ENCODE measurements around the gene PEMT. TPM values are rescaled to one million over a fixed set of nuclear protein-coding genes. Genes with fewer than 3 reads are reported as not detected.

Gene PEMT
- total RNA-seq, 1 experiment from 2014 or later = 69.8 TPM

DNA sequence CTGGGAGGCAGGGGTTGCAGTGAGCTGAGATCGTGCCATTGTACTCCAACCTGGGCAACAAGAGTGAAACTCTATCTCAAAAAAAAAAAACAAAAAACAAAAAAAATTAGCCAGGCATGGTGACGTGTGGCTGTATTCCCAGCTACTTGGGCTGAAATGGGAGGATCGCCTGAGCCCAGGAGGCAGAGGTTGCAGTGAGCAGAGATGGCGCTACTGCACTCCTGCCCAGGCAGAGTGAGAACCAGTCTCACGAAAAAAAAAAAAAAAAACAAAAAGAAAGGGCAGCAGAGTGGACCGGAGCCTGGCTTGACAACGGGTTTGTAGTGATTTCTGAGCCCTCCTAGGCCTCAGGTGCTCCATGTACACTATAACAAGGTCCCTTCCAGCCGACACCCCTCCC, 33.1 kb downstream of the PEMT start:
- Histone ChIP-seq H3K4me1 (ENCODE audit: low read length) (no peaks in the 10 kb centered on the region), H3K36me3 (ENCODE audit: insufficient read depth, low read length) (no peaks in the 10 kb centered on the region), H3K27ac (ENCODE audit: low read length) (no peak overlapping the region), H3K4me2 (ENCODE audit: low read depth, low read length, poor library complexity, severe bottlenecking) (no peak overlapping the region), H2AFZ (ENCODE audit: low read length) (no peak overlapping the region), H3K4me3 (ENCODE audit: low read length) (no peak overlapping the region), H3K9me2 (replicated peaks; ENCODE audit: insufficient read depth, low read length) (no peaks in the 10 kb centered on the region), H3K27me3 (ENCODE audit: low read length) (no peaks in the 10 kb centered on the region), H3K9me3 (ENCODE audit: low read length) (no peaks in the 10 kb centered on the region), H4K20me1 (ENCODE audit: insufficient read depth, low read depth, low read length) (peaks cover 9% of the 10 kb centered on the region; the same call in 1 of the 2 replicates), H3K79me2 (ENCODE audit: low read length) (no peaks in the 10 kb centered on the region), H3K9ac (ENCODE audit: low read length) (no peak overlapping the region)
- no peak for DNase-seq

GRCh38 chr17:17557796-17558195, 33.7 kb downstream of the PEMT start:
- Histone ChIP-seq H3K4me1 (ENCODE audit: low read length) (no peaks in the 10 kb centered on the region), H3K79me2 (ENCODE audit: low read length) (no peaks in the 10 kb centered on the region), H3K4me2 (ENCODE audit: low read depth, low read length, poor library complexity, severe bottlenecking) (no peak overlapping the region), H3K9me2 (replicated peaks; ENCODE audit: insufficient read depth, low read length) (no peaks in the 10 kb centered on the region), H3K27me3 (ENCODE audit: low read length) (no peaks in the 10 kb centered on the region), H3K9me3 (ENCODE audit: low read length) (no peaks in the 10 kb centered on the region), H3K27ac (ENCODE audit: low read length) (no peak overlapping the region), H3K36me3 (ENCODE audit: insufficient read depth, low read length) (no peaks in the 10 kb centered on the region), H4K20me1 (ENCODE audit: insufficient read depth, low read depth, low read length) (peaks cover 9% of the 10 kb centered on the region; the same call in 1 of the 2 replicates), H3K9ac (ENCODE audit: low read length) (no peak overlapping the region), H3K4me3 (ENCODE audit: low read length) (no peak overlapping the region), H2AFZ (ENCODE audit: low read length) (no peak overlapping the region)
- DNase-seq = no peak

GRCh38 chr17:17556671-17557070, 34.8 kb downstream of the PEMT start:
- no peak overlapping the region for H3K4me3 ChIP-seq (ENCODE audit: low read length)
- DNase-seq = no peak
- no peaks in the 10 kb centered on the region for H3K4me1 ChIP-seq (ENCODE audit: low read length)
- no peak overlapping the region for H3K9ac ChIP-seq (ENCODE audit: low read length)
- no peak overlapping the region for H3K4me2 ChIP-seq (ENCODE audit: low read depth, low read length, poor library complexity, severe bottlenecking)
- H4K20me1 ChIP-seq (ENCODE audit: insufficient read depth, low read depth, low read length) = peaks cover 9% of the 10 kb centered on the region; the same call in 1 of the 2 replicates
- H3K79me2 ChIP-seq (ENCODE audit: low read length) = no peaks in the 10 kb centered on the region
- no peak overlapping the region for H3K27ac ChIP-seq (ENCODE audit: low read length)
- no peaks in the 10 kb centered on the region for H3K9me3 ChIP-seq (ENCODE audit: low read length)
- no peaks in the 10 kb centered on the region for H3K27me3 ChIP-seq (ENCODE audit: low read length)
- H3K36me3 ChIP-seq (ENCODE audit: insufficient read depth, low read length) = no peaks in the 10 kb centered on the region
- no peaks in the 10 kb centered on the region for H3K9me2 ChIP-seq (replicated peaks; ENCODE audit: insufficient read depth, low read length)
- no peak overlapping the region for H2AFZ ChIP-seq (ENCODE audit: low read length)

DNA sequence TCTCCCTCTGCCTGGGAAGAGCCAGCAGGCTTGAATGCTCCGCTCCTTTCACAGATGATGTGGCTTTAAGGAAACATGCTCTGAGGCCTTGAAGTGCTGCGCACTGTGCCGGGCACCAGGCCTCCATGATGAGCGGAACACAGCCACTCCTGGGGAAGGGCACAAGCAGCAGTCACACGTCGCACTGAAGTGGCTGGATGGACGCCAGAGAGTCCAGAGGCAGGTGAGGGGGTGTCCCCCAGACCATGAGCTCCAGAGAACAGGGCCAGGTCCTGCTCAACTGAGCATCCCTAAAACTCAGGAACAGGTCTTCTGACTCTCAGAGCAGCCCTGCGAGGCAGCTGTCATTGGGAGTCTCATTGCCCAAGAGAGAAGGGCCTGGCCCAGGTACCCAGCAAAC, 35.6 kb downstream of the PEMT start:
- Histone ChIP-seq H3K4me3 (ENCODE audit: low read length) (no peak overlapping the region), H3K4me1 (ENCODE audit: low read length) (no peaks in the 10 kb centered on the region), H3K27me3 (ENCODE audit: low read length) (no peaks in the 10 kb centered on the region), H2AFZ (ENCODE audit: low read length) (no peak overlapping the region), H3K36me3 (ENCODE audit: insufficient read depth, low read length) (no peaks in the 10 kb centered on the region), H3K27ac (ENCODE audit: low read length) (no peak overlapping the region), H3K9me2 (replicated peaks; ENCODE audit: insufficient read depth, low read length) (no peaks in the 10 kb centered on the region), H3K79me2 (ENCODE audit: low read length) (no peaks in the 10 kb centered on the region), H3K4me2 (ENCODE audit: low read depth, low read length, poor library complexity, severe bottlenecking) (no peak overlapping the region), H3K9me3 (ENCODE audit: low read length) (no peaks in the 10 kb centered on the region), H3K9ac (ENCODE audit: low read length) (no peak overlapping the region), H4K20me1 (ENCODE audit: insufficient read depth, low read depth, low read length) (peaks cover 9% of the 10 kb centered on the region; the same call in 1 of the 2 replicates)
- DNase-seq = no peak

DNA sequence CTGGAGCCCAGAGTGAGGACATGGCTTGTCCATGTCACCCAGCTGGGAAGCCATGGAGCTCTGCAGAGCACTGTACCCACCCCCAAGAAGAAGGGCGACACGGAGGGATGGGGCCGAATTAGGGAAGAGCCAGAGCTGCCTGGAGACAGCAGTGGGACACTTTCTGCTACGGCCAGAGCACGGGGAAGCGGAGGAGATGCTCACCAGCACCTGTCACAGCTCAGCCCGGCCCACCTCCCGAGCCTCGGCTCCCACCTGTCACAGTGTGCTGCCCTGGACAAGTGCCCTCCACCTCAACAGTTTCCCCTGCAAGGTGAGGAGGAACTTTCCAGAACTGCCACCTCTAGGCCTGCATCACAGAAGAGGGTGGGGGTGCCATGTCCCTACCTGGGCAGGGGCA, 36.4 kb downstream of the PEMT start:
- Histone ChIP-seq H3K27ac (ENCODE audit: low read length) (no peak overlapping the region), H3K4me2 (ENCODE audit: low read depth, low read length, poor library complexity, severe bottlenecking) (no peak overlapping the region), H3K9ac (ENCODE audit: low read length) (no peak overlapping the region), H3K4me3 (ENCODE audit: low read length) (no peak overlapping the region), H4K20me1 (ENCODE audit: insufficient read depth, low read depth, low read length) (peaks cover 9% of the 10 kb centered on the region; the same call in 1 of the 2 replicates), H3K9me3 (ENCODE audit: low read length) (no peaks in the 10 kb centered on the region), H3K36me3 (ENCODE audit: insufficient read depth, low read length) (no peaks in the 10 kb centered on the region), H3K27me3 (ENCODE audit: low read length) (no peaks in the 10 kb centered on the region), H3K79me2 (ENCODE audit: low read length) (no peaks in the 10 kb centered on the region), H3K9me2 (replicated peaks; ENCODE audit: insufficient read depth, low read length) (no peaks in the 10 kb centered on the region), H2AFZ (ENCODE audit: low read length) (no peak overlapping the region), H3K4me1 (ENCODE audit: low read length) (no peaks in the 10 kb centered on the region)
- no peak for DNase-seq

GRCh38 chr17:17554266-17554665, 37.2 kb downstream of the PEMT start:
- Histone ChIP-seq H3K9ac (ENCODE audit: low read length) (no peak overlapping the region), H3K36me3 (ENCODE audit: insufficient read depth, low read length) (no peaks in the 10 kb centered on the region), H3K9me3 (ENCODE audit: low read length) (no peaks in the 10 kb centered on the region), H3K27me3 (ENCODE audit: low read length) (no peaks in the 10 kb centered on the region), H3K4me3 (ENCODE audit: low read length) (no peak overlapping the region), H3K79me2 (ENCODE audit: low read length) (no peaks in the 10 kb centered on the region), H3K4me2 (ENCODE audit: low read depth, low read length, poor library complexity, severe bottlenecking) (no peak overlapping the region), H2AFZ (ENCODE audit: low read length) (no peak overlapping the region), H3K27ac (ENCODE audit: low read length) (no peak overlapping the region), H4K20me1 (ENCODE audit: insufficient read depth, low read depth, low read length) (peaks cover 9% of the 10 kb centered on the region; the same call in 1 of the 2 replicates), H3K4me1 (ENCODE audit: low read length) (no peaks in the 10 kb centered on the region), H3K9me2 (replicated peaks; ENCODE audit: insufficient read depth, low read length) (no peaks in the 10 kb centered on the region)
- DNase-seq = no peak

GRCh38 chr17:17553217-17554195, 38.0 kb downstream of the PEMT start:
- Histone ChIP-seq H3K27me3 (ENCODE audit: low read length) (no peaks in the 10 kb centered on the region), H3K4me3 (ENCODE audit: low read length) (no peak overlapping the region)

GRCh38 chr17:17552351-17553216, 38.9 kb downstream of the PEMT start:
- Histone ChIP-seq H3K79me2 (ENCODE audit: low read length) (no peaks in the 10 kb centered on the region), H3K4me3 (ENCODE audit: low read length) (no peak overlapping the region), H4K20me1 (ENCODE audit: insufficient read depth, low read depth, low read length) (peaks cover 4% of the 10 kb centered on the region; the same call in 1 of the 2 replicates), H3K4me1 (ENCODE audit: low read length) (no peaks in the 10 kb centered on the region), H3K9me3 (ENCODE audit: low read length) (no peaks in the 10 kb centered on the region), H3K27me3 (ENCODE audit: low read length) (no peaks in the 10 kb centered on the region), H3K27ac (ENCODE audit: low read length) (no peak overlapping the region), H2AFZ (ENCODE audit: low read length) (no peak overlapping the region), H3K9ac (ENCODE audit: low read length) (no peak overlapping the region), H3K36me3 (ENCODE audit: insufficient read depth, low read length) (no peaks in the 10 kb centered on the region), H3K4me2 (ENCODE audit: low read depth, low read length, poor library complexity, severe bottlenecking) (no peak overlapping the region), H3K9me2 (replicated peaks; ENCODE audit: insufficient read depth, low read length) (no peaks in the 10 kb centered on the region)
- DNase-seq = no peak

More at GRCh38 chr17:17553217-17554195, 38.0 kb downstream of the PEMT start:
- no peak overlapping the region for H3K9ac ChIP-seq (ENCODE audit: low read length)
- H3K4me2 ChIP-seq (ENCODE audit: low read depth, low read length, poor library complexity, severe bottlenecking) = no peak overlapping the region
- H3K27ac ChIP-seq (ENCODE audit: low read length) = no peak overlapping the region
- H3K9me2 ChIP-seq (replicated peaks; ENCODE audit: insufficient read depth, low read length) = no peaks in the 10 kb centered on the region
- no peaks in the 10 kb centered on the region for H3K4me1 ChIP-seq (ENCODE audit: low read length)
- no peaks in the 10 kb centered on the region for H3K9me3 ChIP-seq (ENCODE audit: low read length)
- no peak for DNase-seq
- no peaks in the 10 kb centered on the region for H3K36me3 ChIP-seq (ENCODE audit: insufficient read depth, low read length)
- H3K79me2 ChIP-seq (ENCODE audit: low read length) = no peaks in the 10 kb centered on the region
- peaks cover 4% of the 10 kb centered on the region; the same call in 1 of the 2 replicates for H4K20me1 ChIP-seq (ENCODE audit: insufficient read depth, low read depth, low read length)
- H2AFZ ChIP-seq (ENCODE audit: low read length) = no peak overlapping the region

All from Karpas-422 (cell line).